Esophagus squamous epithelium (tissue), 4 donors: ENCODE measurements around the gene LRRN2.

Source experiments
- CTCF ChIP-seq, 6 experiments: fragments of 450-650 bp in 4 of 6; fragments of 200-600 bp in 2 of 6; sonication (generic) in 2 of 6; IDR thresholded peaks; one replicate each; pipeline ENCODE4 v1.5.1; 2016 to 2019; ENCODE audit warnings: antibody characterized with exemption in 6 of 6, mild to moderate bottlenecking in 4 of 6, moderate library complexity in 4 of 6
- POLR2A ChIP-seq, 4 donors: fragments of 450-650 bp; IDR thresholded peaks; one replicate each; pipeline ENCODE4 v1.6.1; 2017; ENCODE audit warnings: antibody characterized with exemption in 4 of 4, mild to moderate bottlenecking in 4 of 4, moderate library complexity in 3 of 4

GRCh38 chr1:204709021-204709420, 23.5 kb upstream of the LRRN2 start:
- TF ChIP-seq CTCF (IDR thresholded peaks at IDR 0.05) (no peak), POLR2A (IDR thresholded peaks at IDR 0.05) (no peak)
